HEK293T (cell line): ENCODE measurements around the gene SLC4A11.

ENCODE experiments used
- ARNT ChIP-seq: fragments of 450-650 bp; IDR thresholded peaks from 2 replicates; pipeline ENCODE4 v1.6.1; 2017; ENCODE audit warnings: mild to moderate bottlenecking
- BHLHE40 ChIP-seq: fragments of 450-650 bp; IDR thresholded peaks from 2 replicates; pipeline ENCODE4 v1.6.1; 2016; ENCODE audit warnings: mild to moderate bottlenecking, moderate library complexity, borderline replicate concordance
- CTBP1 ChIP-seq: fragments of 450-650 bp; IDR thresholded peaks from 2 replicates; pipeline ENCODE4 v1.6.1; 2016; ENCODE audit warnings: borderline replicate concordance
- ELF4 ChIP-seq: fragments of 450-650 bp; IDR thresholded peaks from 2 replicates; pipeline ENCODE4 v1.6.1; 2017; ENCODE audit warnings: antibody characterized with exemption
- FOXK2 ChIP-seq: fragments of 450-650 bp; IDR thresholded peaks from 2 replicates; pipeline ENCODE4 v1.6.1; 2016; ENCODE audit warnings: mild to moderate bottlenecking
- FOXM1 ChIP-seq: fragments of 450-650 bp; IDR thresholded peaks from 2 replicates; pipeline ENCODE4 v1.6.1; 2017; ENCODE audit warnings: mild to moderate bottlenecking, borderline replicate concordance
- HDGF ChIP-seq: fragments of 450-650 bp; IDR thresholded peaks from 2 replicates; pipeline ENCODE4 v1.6.1; 2017; ENCODE audit warnings: antibody characterized with exemption, borderline replicate concordance
- L3MBTL2 ChIP-seq: fragments of 450-650 bp; conservative IDR thresholded peaks from 2 replicates; pipeline ENCODE4 v1.6.1; 2016; ENCODE audit warnings: mild to moderate bottlenecking
- LEF1 ChIP-seq: fragments of 450-650 bp; IDR thresholded peaks from 2 replicates; pipeline ENCODE4 v1.6.1; 2017; ENCODE audit warnings: mild to moderate bottlenecking, borderline replicate concordance
- NFRKB ChIP-seq: fragments of 450-650 bp; IDR thresholded peaks from 2 replicates; pipeline ENCODE4 v1.6.1; 2016; ENCODE audit warnings: mild to moderate bottlenecking, moderate library complexity
- SP1 ChIP-seq: fragments of 450-650 bp; IDR thresholded peaks from 2 replicates; pipeline ENCODE4 v1.6.1; 2017
- SUZ12 ChIP-seq: fragments of 450-650 bp; IDR thresholded peaks from 2 replicates; pipeline ENCODE4 v1.6.1; 2016; ENCODE audit warnings: mild to moderate bottlenecking
- TARDBP ChIP-seq: fragments of 450-650 bp; IDR thresholded peaks from 2 replicates; pipeline ENCODE4 v1.6.1; 2016
- ZNF384 ChIP-seq: fragments of 450-650 bp; IDR thresholded peaks from 2 replicates; pipeline ENCODE4 v1.6.1; 2016

- TF ChIP-seq CTBP1 (no peak), ARNT (no peak), SP1 (no peak), BHLHE40 (no peak), FOXM1 (no peak), NFRKB (no peak), FOXK2 (no peak), ELF4 (no peak), TARDBP (no peak), SUZ12 (no peak), HDGF (no peak), ZNF384 (no peak), LEF1 (no peak), L3MBTL2 (no peak)
Observed at GRCh38 chr20:3237011-3237957, 1.7 kb downstream of the SLC4A11 start.
